ENCODE results near the gene IMPA2. TPM values are rescaled to one million over a fixed set of nuclear protein-coding genes. Genes with fewer than 3 reads are reported as not detected.

The IMPA2 gene
- total and polyA plus RNA-seq, 8 donors: 61.0 to 263 (median 78.6) TPM

- TF ChIP-seq EP300 (IDR thresholded peaks at IDR 0.05): no peak
- TF ChIP-seq POLR2A (IDR thresholded peaks at IDR 0.05): no peak
- no peak for TF ChIP-seq CTCF (IDR thresholded peaks at IDR 0.05)
- TF ChIP-seq POLR2AphosphoS5 (IDR thresholded peaks at IDR 0.05): no peak
- intact Hi-C loops (cut with DNase I; ENCODE audit: low total_unique reads): no loop called here
- 61 to 93% (median 65%) methylated on average over 4 of the region's 4 CpGs for WGBS, 5 donors
These were observed 81.7 kb downstream of the IMPA2 start for GRCh38 chr18:12062974-12063373.

DNA sequence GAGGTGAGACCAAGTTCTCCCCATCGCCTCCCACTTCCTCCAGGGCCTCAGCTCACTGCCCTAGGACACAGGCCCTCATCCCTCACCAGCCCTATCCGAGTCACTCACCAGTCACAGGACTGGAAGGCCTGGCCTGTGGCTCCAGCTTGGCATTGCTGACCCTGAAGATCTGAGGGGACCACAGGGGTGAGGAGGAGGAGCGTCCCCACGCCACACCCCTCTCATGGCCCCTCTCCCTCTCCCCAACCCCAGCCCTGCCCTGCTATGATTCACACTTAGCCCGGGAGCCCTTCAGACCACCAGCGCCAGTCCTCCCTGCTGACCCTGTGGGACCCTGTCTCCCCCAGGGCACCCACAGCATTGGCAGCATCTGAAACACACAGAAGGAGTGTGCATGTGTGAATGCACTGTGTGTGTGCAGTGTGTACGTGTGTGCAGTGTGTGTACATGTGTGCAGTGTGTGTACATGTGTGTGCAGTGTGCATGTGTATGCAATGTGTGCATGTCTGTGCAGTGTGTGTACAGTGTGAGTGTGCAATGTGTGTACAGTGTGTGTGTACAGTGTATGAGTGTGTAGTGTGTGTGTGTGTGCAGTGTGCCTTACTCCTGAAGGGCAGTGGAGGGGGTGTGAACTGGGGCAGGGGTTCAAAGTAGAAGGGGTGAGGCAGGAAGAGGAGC is 82.9 kb downstream of the IMPA2 start:
- Histone ChIP-seq H3K9me3 (no peaks in the 10 kb centered on the region), H3K4me1 (no peaks in the 10 kb centered on the region), H3K4me3 (no peak overlapping the region), H3K27me3 (peaks cover 0 to 4% (median 0%) of the 10 kb centered on the region in 3 donors), H3K36me3 (no peaks in the 10 kb centered on the region), H3K27ac (no peak overlapping the region)
- TF ChIP-seq POLR2A (IDR thresholded peaks at IDR 0.05) (no peak), POLR2AphosphoS5 (IDR thresholded peaks at IDR 0.05) (no peak)
- intact Hi-C loops (cut with DNase I; ENCODE audit: low total_unique reads): no loop called here
- WGBS, 5 donors: 78 to 89% (median 85%) methylated on average over 5 to 7 of the region's 7 CpGs
- no peak for DNase-seq

More at GRCh38 chr18:12062974-12063373, 81.7 kb downstream of the IMPA2 start:
- no peaks in the 10 kb centered on the region for H3K9me3 ChIP-seq
- H3K4me1 ChIP-seq: no peaks in the 10 kb centered on the region
- H3K27ac ChIP-seq: no peak overlapping the region
- no peak for DNase-seq
- no peaks in the 10 kb centered on the region for H3K36me3 ChIP-seq
- H3K4me3 ChIP-seq: no peak overlapping the region
- H3K27me3 ChIP-seq: peaks cover 0 to 3% (median 0%) of the 10 kb centered on the region in 3 donors

GRCh38 chr18:12065397-12065796 is 84.1 kb downstream of the IMPA2 start:
- Histone ChIP-seq H3K9me3 (no peaks in the 10 kb centered on the region), H3K4me3 (no peak overlapping the region), H3K27ac (no peak overlapping the region), H3K27me3 (peaks cover 0 to 4% (median 0%) of the 10 kb centered on the region in 3 donors), H3K4me1 (no peaks in the 10 kb centered on the region), H3K36me3 (no peaks in the 10 kb centered on the region)
- no peak for DNase-seq
- intact Hi-C loops (cut with DNase I; ENCODE audit: low total_unique reads): no loop called here
- 58 to 74% (median 62%) methylated on average over 5 of the region's 5 CpGs for WGBS, 5 donors
- TF ChIP-seq POLR2AphosphoS5 (IDR thresholded peaks at IDR 0.05) (no peak), CTCF (IDR thresholded peaks at IDR 0.05) (no peak)

DNA sequence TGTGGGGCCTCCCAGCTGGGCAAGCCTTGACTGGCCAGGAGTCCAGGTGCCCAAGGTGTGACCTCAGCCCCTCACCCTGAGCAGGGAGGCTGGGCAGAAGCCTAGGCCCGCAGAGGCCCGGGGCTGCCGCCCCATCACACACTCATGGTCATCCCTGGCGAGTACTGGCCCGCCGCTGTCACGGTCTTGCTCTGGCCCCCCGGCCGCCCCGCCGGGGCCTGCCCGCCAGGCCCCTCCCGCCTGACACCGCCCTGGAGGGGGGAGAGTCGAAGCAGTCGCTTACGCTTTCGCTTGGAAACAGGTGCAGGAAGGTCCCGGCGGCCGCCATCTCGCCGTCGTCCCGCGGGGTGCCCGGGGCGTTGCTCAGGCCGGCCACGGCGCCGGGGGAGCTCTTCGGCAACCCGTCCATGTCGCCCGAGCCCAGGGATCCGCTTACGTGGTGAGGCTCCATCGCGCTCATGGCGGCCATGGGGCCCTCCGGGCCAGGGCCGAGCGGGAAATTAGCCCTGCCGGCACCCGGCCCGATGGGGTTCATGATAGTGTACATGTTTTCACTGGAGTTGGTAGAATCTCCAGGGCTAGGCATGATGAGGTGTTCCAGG is 85.7 kb downstream of the IMPA2 start:
- Histone ChIP-seq H3K36me3 (no peaks in the 10 kb centered on the region), H3K4me1 (no peaks in the 10 kb centered on the region), H3K27ac (no peak overlapping the region), H3K27me3 (peaks cover 0 to 4% (median 0%) of the 10 kb centered on the region in 3 donors), H3K9me3 (no peaks in the 10 kb centered on the region), H3K4me3 (no peak overlapping the region)
- 96 to 98% (median 97%) methylated on average over 38 to 47 of the region's 47 CpGs for WGBS, 5 donors
- DNase-seq: no peak
- intact Hi-C loops (cut with DNase I; ENCODE audit: low total_unique reads): no loop called here
- TF ChIP-seq POLR2A (IDR thresholded peaks at IDR 0.05): no peak
- no peak for TF ChIP-seq EP300 (IDR thresholded peaks at IDR 0.05)
- TF ChIP-seq CTCF (IDR thresholded peaks at IDR 0.05): no peak
- no peak for TF ChIP-seq POLR2AphosphoS5 (IDR thresholded peaks at IDR 0.05)

DNA sequence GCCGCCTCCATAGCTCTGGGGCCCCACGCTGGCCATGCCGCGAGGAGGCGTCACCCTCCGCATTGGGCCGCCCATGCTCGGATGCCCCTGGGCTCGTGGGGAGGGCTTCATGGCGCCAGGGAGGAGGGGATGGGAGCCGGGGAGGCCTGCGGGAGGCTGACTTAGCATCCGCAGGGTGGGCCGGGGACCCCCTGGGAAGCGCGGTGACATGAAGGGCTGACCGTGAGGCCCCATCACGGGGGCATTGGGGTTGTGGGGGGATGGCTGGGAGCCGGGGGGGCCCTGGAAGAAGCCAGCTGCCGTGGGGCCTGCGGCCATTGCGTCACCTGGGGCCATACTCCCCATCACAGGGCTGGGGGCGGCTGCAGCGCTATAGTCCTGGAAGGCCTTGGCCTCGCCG is 86.4 kb downstream of the IMPA2 start:
- Histone ChIP-seq H3K4me1 (no peaks in the 10 kb centered on the region), H3K27me3 (peaks cover 0 to 4% (median 0%) of the 10 kb centered on the region in 3 donors), H3K9me3 (no peaks in the 10 kb centered on the region), H3K36me3 (no peaks in the 10 kb centered on the region), H3K27ac (no peak overlapping the region), H3K4me3 (no peak overlapping the region)
- DNase-seq: no peak
- TF ChIP-seq POLR2AphosphoS5 (IDR thresholded peaks at IDR 0.05): no peak
- TF ChIP-seq POLR2A (IDR thresholded peaks at IDR 0.05): no peak
- no peak for TF ChIP-seq CTCF (IDR thresholded peaks at IDR 0.05)
- no peak for TF ChIP-seq EP300 (IDR thresholded peaks at IDR 0.05)
- WGBS, 5 donors: 93 to 96% (median 95%) methylated on average over 18 to 26 of the region's 26 CpGs
- intact Hi-C loops (cut with DNase I; ENCODE audit: low total_unique reads): no loop called here
